HepG2 (cell line): ENCODE results near the gene BCAS1. TPM values are rescaled to one million over a fixed set of nuclear protein-coding genes. Genes with fewer than 3 reads are reported as not detected.

Experiments used
- CTCF ChIP-seq: sonication (generic); formaldehyde crosslinking; IDR thresholded peaks from 2 replicates; pipeline ENCODE4 v1.5.0; 2020; ENCODE audit warnings: mild to moderate bottlenecking, missing genetic modification reagents, moderate library complexity
- DZIP1 ChIP-seq: sonication (generic); formaldehyde crosslinking; IDR thresholded peaks from 2 replicates; pipeline ENCODE4 v1.5.0; 2020; ENCODE audit warnings: mild to moderate bottlenecking, missing genetic modification reagents
- ETV6 ChIP-seq: sonication (generic); formaldehyde crosslinking; conservative IDR thresholded peaks from 2 replicates; pipeline ENCODE4 v1.4.0; 2020; ENCODE audit warnings: missing genetic modification reagents
- MED13 ChIP-seq: sonication (generic); formaldehyde crosslinking; IDR thresholded peaks from 2 replicates; pipeline ENCODE4 v1.5.0; 2020; ENCODE audit warnings: missing genetic modification reagents
- PCBP1 ChIP-seq: fragments of 200-400 bp; formaldehyde crosslinking; IDR thresholded peaks from 2 replicates; pipeline ENCODE4 v1.6.1; 2017; ENCODE audit warnings: mild to moderate bottlenecking, low read depth, low read length, borderline replicate concordance
- SNAPC2 ChIP-seq: sonication (generic); formaldehyde crosslinking; IDR thresholded peaks from 2 replicates; pipeline ENCODE4 v1.8.1; 2022; ENCODE audit warnings: mild to moderate bottlenecking, missing genetic modification reagents
- SSRP1 ChIP-seq: IDR thresholded peaks from 2 replicates; pipeline ENCODE4 v1.6.1; 2016; ENCODE audit warnings: control low read depth
- TCF7 ChIP-seq: sonication (generic); IDR thresholded peaks from 2 replicates; pipeline ENCODE4 v1.6.1; 2016; ENCODE audit warnings: antibody characterized with exemption, low read depth
- ZBTB37 ChIP-seq: sonication (generic); formaldehyde crosslinking; IDR thresholded peaks from 2 replicates; pipeline ENCODE4 v1.4.0; 2020; ENCODE audit warnings: mild to moderate bottlenecking, missing genetic modification reagents
- ZFAT ChIP-seq: sonication (generic); formaldehyde crosslinking; conservative IDR thresholded peaks from 2 replicates; pipeline ENCODE4 v1.8.1; 2023; ENCODE audit warnings: missing genetic modification reagents, inconsistent platforms
- ZNF333 ChIP-seq: sonication (generic); formaldehyde crosslinking; IDR thresholded peaks from 2 replicates; pipeline ENCODE4 v1.4.0; 2020; ENCODE audit warnings: mild to moderate bottlenecking, missing genetic modification reagents, borderline replicate concordance
- ZNF580 ChIP-seq: IDR thresholded peaks from 2 replicates; pipeline ENCODE4 v1.6.1; 2016; ENCODE audit warnings: low read depth, borderline replicate concordance
- ZSCAN20 ChIP-seq: sonication (generic); formaldehyde crosslinking; IDR thresholded peaks from 2 replicates; pipeline ENCODE4 v1.4.0; 2020; ENCODE audit warnings: missing genetic modification reagents, mild to moderate bottlenecking, borderline replicate concordance
- polyA plus RNA-seq, 8 experiments: library from polyadenylated mRNA; depleted of rRNA in 3 of 8; stranded (reverse) in 7 of 8; unstranded in 1 of 8; fragments of >200 nt; fragmentation: Illumina TruSeq in 4 of 8; extraction: Trizol in 4 of 8; gene quantifications; 2 replicates each; pipeline versions ENCODE4 v1.2.1 to v1.2.3, GENCODE V29; 2011 to 2016; ENCODE audit warnings: low read depth in 4 of 8, missing spikeins in 1 of 8, mixed read lengths in 1 of 8; ENCODE audit not compliant: insufficient read depth in 1 of 8
- total RNA-seq, 5 experiments: library from RNA; depleted of rRNA; stranded (reverse); fragments of >200 nt; fragmentation: Illumina TruSeq; extraction: Trizol; gene quantifications; 2 replicates each; pipeline ENCODE4 v1.2.3, GENCODE V29; 2016; ENCODE audit warnings: low read depth in 1 of 5
- TF ChIP-seq, protein P1 (sequence below): sonication (generic); formaldehyde crosslinking; IDR thresholded peaks from 2 replicates; pipeline ENCODE4 v1.9.0; 2021; ENCODE audit warnings: missing genetic modification reagents, borderline replicate concordance

Gene BCAS1
- total and polyA plus RNA-seq, 2 of the 13 experiments (the other 11 are each of a cell fraction or from before 2014, with no cell fraction given) = 0.55 to 0.91 TPM

DNA sequence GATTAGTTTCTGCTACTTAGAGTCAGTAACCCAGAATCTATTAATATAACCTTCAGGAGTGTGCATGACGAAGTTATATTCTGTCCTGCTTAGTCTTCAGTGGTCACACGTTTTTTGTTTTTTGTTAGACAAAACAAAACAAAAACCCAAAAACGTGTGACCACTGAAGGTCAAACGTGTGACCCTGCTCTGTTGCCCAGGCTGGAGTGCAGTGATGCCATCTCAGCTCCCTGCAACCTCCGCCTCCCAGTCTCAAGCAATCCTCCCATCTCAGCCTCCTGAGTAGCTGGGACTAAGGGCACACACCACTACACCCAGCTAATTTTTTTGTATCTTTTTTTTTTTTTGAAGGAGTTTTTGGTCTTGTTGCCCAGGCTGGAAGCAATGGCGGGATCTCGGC is 142.4 kb downstream of the BCAS1 start (continued):
- TF ChIP-seq, protein P1, sequence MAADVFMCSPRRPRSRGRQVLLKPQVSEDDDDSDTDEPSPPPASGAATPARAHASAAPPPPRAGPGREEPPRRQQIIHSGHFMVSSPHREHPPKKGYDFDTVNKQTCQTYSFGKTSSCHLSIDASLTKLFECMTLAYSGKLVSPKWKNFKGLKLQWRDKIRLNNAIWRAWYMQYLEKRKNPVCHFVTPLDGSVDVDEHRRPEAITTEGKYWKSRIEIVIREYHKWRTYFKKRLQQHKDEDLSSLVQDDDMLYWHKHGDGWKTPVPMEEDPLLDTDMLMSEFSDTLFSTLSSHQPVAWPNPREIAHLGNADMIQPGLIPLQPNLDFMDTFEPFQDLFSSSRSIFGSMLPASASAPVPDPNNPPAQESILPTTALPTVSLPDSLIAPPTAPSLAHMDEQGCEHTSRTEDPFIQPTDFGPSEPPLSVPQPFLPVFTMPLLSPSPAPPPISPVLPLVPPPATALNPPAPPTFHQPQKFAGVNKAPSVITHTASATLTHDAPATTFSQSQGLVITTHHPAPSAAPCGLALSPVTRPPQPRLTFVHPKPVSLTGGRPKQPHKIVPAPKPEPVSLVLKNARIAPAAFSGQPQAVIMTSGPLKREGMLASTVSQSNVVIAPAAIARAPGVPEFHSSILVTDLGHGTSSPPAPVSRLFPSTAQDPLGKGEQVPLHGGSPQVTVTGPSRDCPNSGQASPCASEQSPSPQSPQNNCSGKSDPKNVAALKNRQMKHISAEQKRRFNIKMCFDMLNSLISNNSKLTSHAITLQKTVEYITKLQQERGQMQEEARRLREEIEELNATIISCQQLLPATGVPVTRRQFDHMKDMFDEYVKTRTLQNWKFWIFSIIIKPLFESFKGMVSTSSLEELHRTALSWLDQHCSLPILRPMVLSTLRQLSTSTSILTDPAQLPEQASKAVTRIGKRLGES (CRISPR knock-in tag) = no peak
- TF ChIP-seq ZFAT (CRISPR knock-in tag) (no peak), SNAPC2 (CRISPR knock-in tag) (no peak), ETV6 (no peak), SSRP1 (CRISPR knock-in tag) (no peak), ZNF333 (CRISPR knock-in tag) (no peak), TCF7 (no peak), ZBTB37 (no peak), CTCF (CRISPR knock-in tag) (no peak), ZSCAN20 (CRISPR knock-in tag) (no peak), ZNF580 (CRISPR knock-in tag) (no peak), DZIP1 (CRISPR knock-in tag) (no peak), MED13 (no peak), PCBP1 (no peak)
- TF ChIP-seq, all 625 proteins: peak for 0
